Osteoblast (primary cell): ENCODE results near the gene IFNGR1. TPM values are rescaled to one million over a fixed set of nuclear protein-coding genes. Genes with fewer than 3 reads are reported as not detected.

Experiments
- DNase-seq: peaks from one replicate; pipeline ENCODE4 v3.0.0; 2011; ENCODE audit warnings: low spot score, mixed read lengths; ENCODE audit not compliant: insufficient read length; ENCODE audit errors: missing footprints
- H2AFZ ChIP-seq: 2 replicates; pipeline ENCODE4 v1.6.0; 2011; ENCODE audit warnings: mild to moderate bottlenecking, low read length
- H3K27ac ChIP-seq: 2 replicates; pipeline ENCODE4 v1.5.1; 2011; ENCODE audit warnings: mild to moderate bottlenecking, low read depth, low read length, moderate library complexity
- H3K27me3 ChIP-seq: 2 replicates; pipeline ENCODE4 v1.6.0; 2012; ENCODE audit warnings: mild to moderate bottlenecking, control low read depth, inconsistent platforms, low read length, moderate library complexity; ENCODE audit not compliant: insufficient read depth
- H3K36me3 ChIP-seq: 2 replicates; pipeline ENCODE4 v1.5.1; 2011; ENCODE audit warnings: mild to moderate bottlenecking, low read length, control low read depth, moderate library complexity; ENCODE audit not compliant: insufficient read depth
- H3K4me1 ChIP-seq: 2 replicates; pipeline ENCODE4 v1.5.1; 2011; ENCODE audit warnings: mild to moderate bottlenecking, low read length, control low read depth, moderate library complexity; ENCODE audit not compliant: insufficient read depth
- H3K4me2 ChIP-seq: 2 replicates; pipeline ENCODE4 v1.6.0; 2011; ENCODE audit warnings: mild to moderate bottlenecking, low read length; ENCODE audit not compliant: insufficient read depth
- H3K4me3 ChIP-seq: fragments of 200-600 bp; sonication (generic); 3 replicates; pipeline ENCODE4 v1.5.1; 2012; ENCODE audit warnings: mild to moderate bottlenecking, low read length, inconsistent platforms; ENCODE audit not compliant: insufficient read depth
- H3K79me2 ChIP-seq: 2 replicates; pipeline ENCODE4 v1.6.0; 2012; ENCODE audit warnings: mild to moderate bottlenecking, low read length, control low read depth, inconsistent platforms; ENCODE audit not compliant: insufficient read depth
- H3K9me3 ChIP-seq: 2 replicates; pipeline ENCODE4 v1.5.1; 2011; ENCODE audit warnings: low read depth, low read length, control low read depth
- H4K20me1 ChIP-seq: 2 replicates; pipeline ENCODE4 v1.6.0; 2012; ENCODE audit warnings: mild to moderate bottlenecking, low read length, control low read depth; ENCODE audit not compliant: insufficient read depth
- CTCF ChIP-seq: IDR thresholded peaks from 2 replicates; pipeline ENCODE4 v1.5.1; 2011; ENCODE audit warnings: mild to moderate bottlenecking, low read depth, low read length, moderate library complexity; ENCODE audit errors: extremely low read depth
- total RNA-seq: library from RNA; depleted of rRNA; stranded (reverse); fragments of >200 nt; gene quantifications from 2 replicates; pipeline ENCODE4 v1.2.3, GENCODE V29; 2012

IFNGR1 gene
- total RNA-seq, 1 donor, result 62.6 TPM

DNA sequence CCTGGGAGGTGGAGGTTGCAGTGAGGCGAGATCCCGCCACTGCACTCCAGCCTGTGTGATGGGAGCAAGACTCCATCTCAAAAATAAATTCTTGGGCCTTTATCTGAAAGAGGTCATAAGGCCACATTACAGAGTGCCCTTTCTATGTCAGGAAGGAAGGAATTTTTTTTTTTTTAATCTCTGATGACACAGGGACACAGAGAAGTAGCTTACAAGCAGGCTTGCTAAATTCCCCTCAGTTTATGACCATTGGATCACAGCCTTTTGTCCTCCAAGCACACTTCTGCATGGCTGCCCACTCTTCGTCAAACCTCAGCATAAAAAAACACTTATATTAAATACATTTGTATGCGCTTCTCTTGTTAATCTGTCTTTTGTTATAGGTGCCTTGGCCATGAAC, 7.5 kb upstream of the IFNGR1 start:
- H4K20me1 ChIP-seq, result no peaks in the 10 kb centered on the region
- H3K4me1 ChIP-seq, result peaks cover 6% of the 10 kb centered on the region
- no peak for DNase-seq
- no peaks in the 10 kb centered on the region for H3K9me3 ChIP-seq
- H3K27me3 ChIP-seq, result no peaks in the 10 kb centered on the region
- no peak overlapping the region for H3K27ac ChIP-seq
- no peak overlapping the region for H3K4me3 ChIP-seq
- no peak overlapping the region for H3K4me2 ChIP-seq
- H3K79me2 ChIP-seq, result no peaks in the 10 kb centered on the region
- TF ChIP-seq CTCF, result no peak
- no peaks in the 10 kb centered on the region for H3K36me3 ChIP-seq
- H2AFZ ChIP-seq, result no peak overlapping the region

DNA sequence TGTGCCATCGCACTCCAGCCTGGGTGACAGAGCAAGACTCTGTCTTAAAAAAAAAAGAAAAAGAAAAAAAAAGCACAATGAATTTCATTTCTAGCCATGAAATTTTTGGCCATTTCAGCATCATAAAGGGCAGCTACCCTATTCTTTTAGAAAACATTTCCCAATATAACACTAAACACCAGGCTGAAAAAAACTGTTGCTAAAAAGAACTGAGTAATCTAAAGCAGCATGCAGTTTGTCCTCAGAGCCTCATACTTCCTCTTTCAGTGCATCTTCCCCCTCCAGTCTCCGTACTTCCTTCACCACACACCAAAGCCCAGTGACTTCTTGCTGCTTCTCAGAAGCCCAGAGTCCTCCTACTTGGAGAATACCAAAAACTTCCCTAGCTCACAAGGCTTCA, 5.6 kb upstream of the IFNGR1 start:
- Histone ChIP-seq H3K9me3 (no peaks in the 10 kb centered on the region), H4K20me1 (no peaks in the 10 kb centered on the region), H3K4me3 (no peak overlapping the region), H2AFZ (no peak overlapping the region), H3K4me1 (peaks cover 6% of the 10 kb centered on the region), H3K4me2 (no peak overlapping the region), H3K36me3 (no peaks in the 10 kb centered on the region), H3K27me3 (no peaks in the 10 kb centered on the region), H3K79me2 (no peaks in the 10 kb centered on the region), H3K27ac (no peak overlapping the region)
- no peak for TF ChIP-seq CTCF
- peak; percentile 37 for DNase-seq

DNA sequence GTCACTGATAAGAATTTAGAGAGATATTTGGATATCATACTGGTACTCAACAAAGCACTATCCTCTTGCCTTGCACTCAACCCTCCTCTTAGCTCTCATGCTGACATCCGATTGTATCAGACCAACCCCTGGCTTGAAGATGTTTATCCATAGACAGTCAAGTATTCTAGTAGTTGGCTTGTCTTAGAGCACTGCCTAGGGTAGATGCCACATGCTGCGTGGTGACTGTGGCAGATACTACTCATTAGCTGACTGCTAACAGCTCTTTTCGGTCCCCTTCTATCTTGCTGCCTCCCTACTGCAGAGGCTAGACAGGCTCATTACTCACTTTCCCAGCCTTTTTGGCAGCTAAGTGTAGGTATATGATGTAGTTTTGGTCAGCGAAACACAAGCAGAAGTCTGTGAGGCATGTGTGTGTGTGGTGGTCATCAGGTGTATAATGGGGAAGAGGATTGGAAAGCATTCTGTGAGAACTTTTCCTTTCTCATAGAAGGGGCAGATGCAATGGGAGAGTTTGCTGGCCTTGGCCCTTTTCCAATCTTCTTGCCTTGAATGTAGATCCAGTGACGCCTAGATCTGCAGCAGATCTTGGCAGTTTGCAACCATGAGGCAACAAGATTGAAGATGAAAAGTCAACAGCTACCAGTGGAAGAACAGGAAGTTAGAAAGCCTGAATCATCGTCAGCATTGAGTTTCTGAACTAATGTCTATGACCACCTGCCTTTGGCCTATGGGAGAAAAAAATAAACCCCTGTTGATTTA, 4.4 kb upstream of the IFNGR1 start:
- Histone ChIP-seq H2AFZ (no peak overlapping the region), H3K27ac (no peak overlapping the region)
- peak; percentile 75 for DNase-seq

More for the DNA sequence above, 4.4 kb upstream of the IFNGR1 start:
- Histone ChIP-seq H3K4me1 (peaks cover 11% of the 10 kb centered on the region), H4K20me1 (no peaks in the 10 kb centered on the region), H3K4me2 (peak overlapping the region; percentile 16), H3K27me3 (no peaks in the 10 kb centered on the region), H3K9me3 (no peaks in the 10 kb centered on the region), H3K4me3 (no peak overlapping the region), H3K36me3 (no peaks in the 10 kb centered on the region), H3K79me2 (peaks cover 7% of the 10 kb centered on the region)
- TF ChIP-seq CTCF, result no peak
